NB4 (cell line): Measurements from ENCODE around the gene SCN3A.

Experiments used
- CTCF ChIP-seq: IDR thresholded peaks from one replicate; pipeline ENCODE4 v1.5.1; 2012; ENCODE audit warnings: low read depth, low read length
- MAX ChIP-seq: IDR thresholded peaks from 2 replicates; pipeline ENCODE4 v1.6.1; 2011; ENCODE audit warnings: low read depth, low read length
- POLR2A ChIP-seq: IDR thresholded peaks from 2 replicates; pipeline ENCODE4 v1.6.1; 2011; ENCODE audit warnings: mild to moderate bottlenecking; ENCODE audit not compliant: insufficient read length; ENCODE audit errors: extremely low read depth

- no peak for TF ChIP-seq CTCF
- TF ChIP-seq MAX: no peak
- no peak for TF ChIP-seq POLR2A
Observed at GRCh38 chr2:165064743-165065142, 139.1 kb downstream of the SCN3A start.
